Neuronal stem cell (in vitro differentiated cells): ENCODE measurements around the gene RASAL2.

ENCODE experiments used
- DNase-seq: peaks from one replicate; pipeline ENCODE4 v3.0.0-alpha.2; 2013; ENCODE audit warnings: low spot score
- H2AFZ ChIP-seq: one replicate; pipeline ENCODE4 v1.6.1; 2013; ENCODE audit warnings: mild to moderate bottlenecking, low read length, inconsistent platforms
- H2AK5ac ChIP-seq: 2 replicates; pipeline ENCODE4 v1.6.1; 2013; ENCODE audit warnings: low read depth, mild to moderate bottlenecking, inconsistent platforms, low read length, moderate library complexity, mixed read lengths
- H2BK120ac ChIP-seq: 2 replicates; pipeline ENCODE4 v1.6.1; 2013; ENCODE audit warnings: low read depth, mild to moderate bottlenecking, inconsistent platforms, low read length, moderate library complexity, mixed read lengths
- H2BK12ac ChIP-seq: one replicate; pipeline ENCODE4 v1.6.1; 2013; ENCODE audit warnings: low read length, inconsistent platforms
- H2BK15ac ChIP-seq: 2 replicates; pipeline ENCODE4 v1.6.1; 2013; ENCODE audit warnings: mild to moderate bottlenecking, low read length, inconsistent platforms, mixed read lengths
- H2BK5ac ChIP-seq: one replicate; pipeline ENCODE4 v1.6.1; 2013; ENCODE audit warnings: inconsistent platforms, mild to moderate bottlenecking, low read length, moderate library complexity
- H3K14ac ChIP-seq: one replicate; pipeline ENCODE4 v1.6.1; 2013; ENCODE audit warnings: low read length, inconsistent platforms
- H3K18ac ChIP-seq: 2 replicates; pipeline ENCODE4 v1.6.1; 2013; ENCODE audit warnings: low read length, inconsistent platforms
- H3K23ac ChIP-seq: 2 replicates; pipeline ENCODE4 v1.6.1; 2013; ENCODE audit warnings: low read depth, mild to moderate bottlenecking, mixed read lengths, low read length, inconsistent platforms; ENCODE audit not compliant: poor library complexity
- H3K27ac ChIP-seq: replicated peaks from 3 replicates; pipeline ENCODE4 v1.5.1; 2013; ENCODE audit warnings: low read length, inconsistent platforms
- H3K27me3 ChIP-seq, 3 experiments: 2 replicates each; pipeline ENCODE4 v1.6.1; 2013; ENCODE audit warnings: low read length in 3 of 3, mild to moderate bottlenecking in 2 of 3, inconsistent platforms in 1 of 3, low read depth in 1 of 3, mixed read lengths in 1 of 3, moderate library complexity in 1 of 3; ENCODE audit not compliant: control insufficient read depth in 3 of 3, insufficient read depth in 3 of 3
- H3K36me3 ChIP-seq, 2 donors: replicated peaks in 1 of 2; 2 replicates each; pipeline ENCODE4 v1.6.1; 2013; ENCODE audit warnings: low read length in 2 of 2; ENCODE audit not compliant: control insufficient read depth in 2 of 2, insufficient read depth in 2 of 2
- H3K4ac ChIP-seq: 2 replicates; pipeline ENCODE4 v1.6.1; 2013; ENCODE audit warnings: inconsistent platforms, mild to moderate bottlenecking, low read length, moderate library complexity
- H3K4me1 ChIP-seq, 2 donors: 1 replicate in 1 of 2; 2 replicates in 1 of 2; pipeline ENCODE4 v1.6.1; 2013; ENCODE audit warnings: low read length in 2 of 2, low read depth in 1 of 2; ENCODE audit not compliant: control insufficient read depth in 2 of 2, insufficient read depth in 1 of 2
- H3K4me2 ChIP-seq: one replicate; pipeline ENCODE4 v1.6.1; 2013; ENCODE audit warnings: mild to moderate bottlenecking, low read length, inconsistent platforms; ENCODE audit not compliant: insufficient read depth, poor library complexity, severe bottlenecking
- H3K4me3 ChIP-seq, 2 donors: 2 replicates each; pipeline ENCODE4 v1.5.1; 2013; ENCODE audit warnings: low read length in 2 of 2, mild to moderate bottlenecking in 2 of 2, inconsistent platforms in 1 of 2, moderate library complexity in 1 of 2
- H3K79me1 ChIP-seq: one replicate; pipeline ENCODE4 v1.6.1; 2013; ENCODE audit warnings: low read depth, mild to moderate bottlenecking, inconsistent platforms, low read length, moderate library complexity
- H3K9ac ChIP-seq: one replicate; pipeline ENCODE4 v1.6.1; 2013; ENCODE audit warnings: mild to moderate bottlenecking, low read depth, low read length, inconsistent platforms; ENCODE audit not compliant: poor library complexity
- H3K9me3 ChIP-seq, 2 donors: replicated peaks in 1 of 2; 2 replicates each; pipeline versions ENCODE3 to v1.6.1; 2013; ENCODE audit warnings: low read length in 2 of 2, mild to moderate bottlenecking in 2 of 2, inconsistent platforms in 1 of 2, low read depth in 1 of 2, mixed read lengths in 1 of 2, moderate library complexity in 1 of 2; ENCODE audit not compliant: control insufficient read depth in 2 of 2, insufficient read depth in 1 of 2
- H4K8ac ChIP-seq: one replicate; pipeline ENCODE4 v1.6.1; 2013; ENCODE audit warnings: low read depth, mild to moderate bottlenecking, inconsistent platforms, low read length, moderate library complexity
- H4K91ac ChIP-seq: one replicate; pipeline ENCODE4 v1.6.1; 2013; ENCODE audit warnings: low read length, low read depth, mild to moderate bottlenecking, inconsistent platforms; ENCODE audit not compliant: poor library complexity
- WGBS, 2 donors: extraction: QIAGEN DNeasy Blood & Tissue Kit; methylation state at CpG; one replicate each; pipeline ENCODE4 v1.1.7; 2013; ENCODE audit warnings: missing lambda C conversion rate in 2 of 2, mixed read lengths in 1 of 2; ENCODE audit not compliant: insufficient read length in 2 of 2, insufficient replicate concordance in 1 of 2; ENCODE audit errors: extremely low coverage in 2 of 2; 5-methylcytosine and 5-hydroxymethylcytosine counted together

RASAL2 gene

GRCh38 chr1:178405137-178405536 is 311.2 kb downstream of the RASAL2 start:
- H3K27me3 ChIP-seq = no peaks in the 10 kb centered on the region
- H4K8ac ChIP-seq = no peak overlapping the region
- H2AK5ac ChIP-seq = no peak overlapping the region
- H3K27ac ChIP-seq = no peak overlapping the region
- no peak for DNase-seq
- peaks cover 2% of the 10 kb centered on the region in 2 donors for H3K4me1 ChIP-seq
- no peak overlapping the region for H3K9ac ChIP-seq
- no peak overlapping the region for H3K4me2 ChIP-seq
- H2BK120ac ChIP-seq = no peak overlapping the region
- H3K4me3 ChIP-seq = no peak overlapping the region
- no peak overlapping the region for H2AFZ ChIP-seq
- H3K9me3 ChIP-seq = peaks cover 0 to 20% of the 10 kb centered on the region in 2 donors
- no peak overlapping the region for H2BK5ac ChIP-seq
- H3K23ac ChIP-seq = no peak overlapping the region
- no peak overlapping the region for H3K4ac ChIP-seq
- H3K14ac ChIP-seq = no peak overlapping the region
- no peak overlapping the region for H2BK15ac ChIP-seq
- WGBS, 2 donors = no CpG with 5 or more reads among the region's 1 CpG
- no peak overlapping the region for H3K18ac ChIP-seq
- H4K91ac ChIP-seq = no peak overlapping the region
- no peaks in the 10 kb centered on the region for H3K79me1 ChIP-seq
- H3K36me3 ChIP-seq = no peaks in the 10 kb centered on the region
- H2BK12ac ChIP-seq = no peak overlapping the region

DNA sequence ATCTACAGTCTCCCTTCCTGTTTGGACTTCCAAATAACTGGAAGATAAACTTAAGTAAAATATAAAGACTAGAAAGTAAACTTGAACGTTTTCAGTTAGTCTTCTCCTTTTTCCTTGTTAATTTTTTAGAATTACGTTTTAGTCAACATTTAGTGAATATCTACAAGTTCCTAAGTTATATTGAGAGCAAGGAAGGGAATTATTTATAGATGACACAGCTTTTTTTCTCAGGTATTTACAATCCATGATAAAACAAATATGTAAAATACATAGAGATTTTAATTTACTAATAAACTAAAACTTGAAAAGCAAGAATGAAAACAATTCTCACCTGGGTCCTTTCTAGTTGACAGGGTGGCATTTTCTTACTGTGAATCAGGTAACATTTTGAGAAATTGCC is 313.3 kb downstream of the RASAL2 start:
- Histone ChIP-seq H2BK120ac (no peak overlapping the region), H3K14ac (no peak overlapping the region), H3K4me3 (no peak overlapping the region), H3K9me3 (peaks cover 1 to 20% of the 10 kb centered on the region in 2 donors), H3K36me3 (no peaks in the 10 kb centered on the region), H2BK12ac (no peak overlapping the region), H3K27ac (no peak overlapping the region), H4K91ac (no peak overlapping the region), H2AK5ac (no peak overlapping the region), H3K4me1 (peaks cover 2% of the 10 kb centered on the region in 2 donors), H3K27me3 (no peaks in the 10 kb centered on the region), H3K23ac (no peak overlapping the region), H2AFZ (no peak overlapping the region), H3K9ac (no peak overlapping the region), H3K79me1 (no peaks in the 10 kb centered on the region), H3K18ac (no peak overlapping the region), H3K4ac (no peak overlapping the region), H2BK15ac (no peak overlapping the region), H4K8ac (no peak overlapping the region), H3K4me2 (no peak overlapping the region), H2BK5ac (no peak overlapping the region)
- WGBS, 2 donors = no CpG with 5 or more reads among the region's 2 CpGs
- DNase-seq = no peak

GRCh38 chr1:178407655-178408054 is 313.8 kb downstream of the RASAL2 start:
- no peak overlapping the region for H3K18ac ChIP-seq

DNA sequence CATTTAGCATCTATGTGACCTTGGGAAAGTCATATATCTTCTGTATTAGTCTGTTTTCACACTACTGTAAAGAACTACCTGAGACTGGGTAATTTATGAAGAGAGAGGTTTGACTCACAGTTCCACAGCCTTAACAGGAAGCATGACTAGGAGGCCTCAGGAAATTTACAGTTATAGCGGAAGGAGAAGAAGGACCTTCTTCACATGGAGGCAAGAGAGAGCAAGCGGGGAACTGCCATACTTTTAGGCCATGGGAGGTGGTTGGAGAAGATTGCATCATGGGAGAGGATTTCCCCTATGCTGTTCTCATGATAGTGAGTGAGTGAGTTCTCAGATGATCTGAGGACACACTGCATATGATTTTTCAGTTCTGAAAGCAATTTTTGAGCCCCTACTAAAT is 315.0 kb downstream of the RASAL2 start:
- Histone ChIP-seq H2BK120ac (no peak overlapping the region), H3K4me3 (no peak overlapping the region), H3K36me3 (no peaks in the 10 kb centered on the region)

More at GRCh38 chr1:178407655-178408054, 313.8 kb downstream of the RASAL2 start:
- H2BK120ac ChIP-seq = no peak overlapping the region
- H3K9ac ChIP-seq = no peak overlapping the region
- no peak overlapping the region for H4K8ac ChIP-seq
- WGBS, 2 donors = no CpG with 5 or more reads among the region's 4 CpGs
- no peak overlapping the region for H3K4me3 ChIP-seq
- no peak overlapping the region for H4K91ac ChIP-seq
- no peak overlapping the region for H3K4me2 ChIP-seq
- no peaks in the 10 kb centered on the region for H3K27me3 ChIP-seq
- no peaks in the 10 kb centered on the region for H3K79me1 ChIP-seq
- H3K23ac ChIP-seq = no peak overlapping the region
- H3K14ac ChIP-seq = no peak overlapping the region
- H2AFZ ChIP-seq = no peak overlapping the region
- peaks cover 1 to 20% of the 10 kb centered on the region in 2 donors for H3K9me3 ChIP-seq
- DNase-seq = no peak
- H2BK12ac ChIP-seq = no peak overlapping the region
- H3K36me3 ChIP-seq = no peaks in the 10 kb centered on the region
- no peak overlapping the region for H2AK5ac ChIP-seq
- H2BK15ac ChIP-seq = no peak overlapping the region
- H2BK5ac ChIP-seq = no peak overlapping the region
- H3K27ac ChIP-seq = no peak overlapping the region
- no peak overlapping the region for H3K4ac ChIP-seq
- H3K4me1 ChIP-seq = peaks cover 2% of the 10 kb centered on the region in 2 donors

More for the DNA sequence above, 315.0 kb downstream of the RASAL2 start:
- H2BK12ac ChIP-seq = no peak overlapping the region
- WGBS, 2 donors = no CpG with 5 or more reads among the region's 2 CpGs
- no peak overlapping the region for H2AK5ac ChIP-seq
- no peak for DNase-seq
- no peak overlapping the region for H4K8ac ChIP-seq
- no peaks in the 10 kb centered on the region for H3K27me3 ChIP-seq
- no peak overlapping the region for H3K9ac ChIP-seq
- H3K27ac ChIP-seq = no peak overlapping the region
- no peak overlapping the region for H3K4ac ChIP-seq
- H4K91ac ChIP-seq = no peak overlapping the region
- peaks cover 2% of the 10 kb centered on the region in 2 donors for H3K4me1 ChIP-seq
- H2AFZ ChIP-seq = no peak overlapping the region
- no peak overlapping the region for H2BK5ac ChIP-seq
- H2BK15ac ChIP-seq = no peak overlapping the region
- no peak overlapping the region for H3K14ac ChIP-seq
- H3K4me2 ChIP-seq = no peak overlapping the region
- H3K9me3 ChIP-seq = peaks cover 1 to 20% of the 10 kb centered on the region in 2 donors
- H3K79me1 ChIP-seq = no peaks in the 10 kb centered on the region
- H3K18ac ChIP-seq = no peak overlapping the region
- no peak overlapping the region for H3K23ac ChIP-seq
